OCI-LY7 (cell line): ENCODE measurements around the gene ACR. TPM values are rescaled to one million over a fixed set of nuclear protein-coding genes. Genes with fewer than 3 reads are reported as not detected.

Experiments used
- BruUV-seq: library from RNA; stranded (reverse); fragments of 400-500 nt; replicated peaks from 2 replicates; lab custom pipeline; 2021; lab: Mats Ljungman, UMichigan
- CTCF ChIA-PET: fragments of 300-600 bp; sonication (Branson Sonifier 250); formaldehyde crosslinking; loops from one replicate; lab custom pipeline; 2022; ENCODE audit warnings: antibody characterized with exemption; ENCODE audit not compliant: unreplicated experiment; lab: Charles Lee
- POLR2A ChIA-PET: fragments of 300-600 bp; sonication (Branson Sonifier 250); formaldehyde crosslinking; loops from one replicate; lab custom pipeline; 2022; ENCODE audit warnings: antibody characterized with exemption; lab: Charles Lee
- DNase-seq: peaks from one replicate; pipeline ENCODE4 v3.0.0-alpha.2; 2015; ENCODE audit warnings: low spot score
- H2AFZ ChIP-seq: fragments of 200-600 bp; sonication (generic), shearing (Covaris generic); 2 replicates; pipeline ENCODE4 v1.6.1; 2014; ENCODE audit warnings: mild to moderate bottlenecking, antibody characterized with exemption, low read length, moderate library complexity
- H3K27ac ChIP-seq: fragments of 200-600 bp; sonication (generic); 2 replicates; pipeline ENCODE4 v1.5.1; 2014; ENCODE audit warnings: mixed run types, low read depth, mild to moderate bottlenecking, moderate library complexity, low read length, inconsistent platforms; ENCODE audit not compliant: poor library complexity, severe bottlenecking
- H3K36me3 ChIP-seq: fragments of 200-600 bp; sonication (generic); 2 replicates; pipeline ENCODE4 v1.6.1; 2014; ENCODE audit warnings: mild to moderate bottlenecking, antibody characterized with exemption, low read length, moderate library complexity, mixed read lengths; ENCODE audit not compliant: insufficient read depth
- H3K4me1 ChIP-seq: fragments of 200-600 bp; sonication (generic); 2 replicates; pipeline ENCODE4 v1.5.1; 2014; ENCODE audit warnings: mild to moderate bottlenecking, low read length; ENCODE audit not compliant: insufficient read depth, poor library complexity, severe bottlenecking
- H3K4me2 ChIP-seq: fragments of 200-600 bp; sonication (generic); 2 replicates; pipeline ENCODE4 v1.6.1; 2014; ENCODE audit warnings: mild to moderate bottlenecking, low read length
- H3K4me3 ChIP-seq: fragments of 200-600 bp; sonication (generic); 2 replicates; pipeline ENCODE4 v1.5.1; 2014; ENCODE audit warnings: mild to moderate bottlenecking, low read depth, low read length; ENCODE audit not compliant: poor library complexity, severe bottlenecking
- H3K79me2 ChIP-seq: fragments of 200-600 bp; sonication (generic); 2 replicates; pipeline ENCODE4 v1.6.1; 2016; ENCODE audit warnings: low read depth, mild to moderate bottlenecking, low read length, moderate library complexity, mixed read lengths; ENCODE audit not compliant: insufficient read depth
- H3K9me2 ChIP-seq: fragments of 200-600 bp; sonication (generic); 2 replicates; pipeline ENCODE4 v1.6.1; 2016; ENCODE audit warnings: mild to moderate bottlenecking, low read length, mixed read lengths; ENCODE audit not compliant: insufficient read depth
- H3K9me3 ChIP-seq: fragments of 200-600 bp; sonication (generic); 2 replicates; pipeline ENCODE4 v1.6.1; 2014; ENCODE audit warnings: mild to moderate bottlenecking, mixed run types, low read length, mixed read lengths
- H4K20me1 ChIP-seq: fragments of 200-600 bp; sonication (generic); 2 replicates; pipeline ENCODE4 v1.6.1; 2014; ENCODE audit warnings: mild to moderate bottlenecking, antibody characterized with exemption, low read length, moderate library complexity, mixed read lengths; ENCODE audit not compliant: insufficient read depth
- EZH2phosphoT487 ChIP-seq: fragments of 200-600 bp; sonication (generic); IDR thresholded peaks from 2 replicates; pipeline ENCODE4 v1.6.1; 2018; ENCODE audit warnings: low read depth, borderline replicate concordance, mild to moderate bottlenecking, mixed run types, antibody characterized with exemption, low read length, moderate library complexity, mixed read lengths
- intact Hi-C: fragments of 100-400 bp; cut with micrococcal nuclease; formaldehyde crosslinking; loops from one replicate; pipeline ENCODE4 v1.10.0; 2022; ENCODE audit not compliant: unreplicated experiment
- total RNA-seq, 2 experiments: library from RNA; depleted of rRNA in 1 of 2; stranded (reverse); fragments of >200 nt in 1 of 2; shearing (Covaris generic) in 1 of 2; gene quantifications; 2 replicates each; pipeline ENCODE4 v1.2.3, GENCODE V29; 2014 to 2022
- TF ChIP-seq, protein P1 (sequence below): fragments of 200-600 bp; sonication (generic); conservative IDR thresholded peaks from 2 replicates; pipeline ENCODE4 v1.5.1; 2014; ENCODE audit warnings: mild to moderate bottlenecking, antibody characterized with exemption, low read length, moderate library complexity, mixed read lengths

Gene ACR
- total RNA-seq, 2 experiments from 2014 or later: not detected

DNA sequence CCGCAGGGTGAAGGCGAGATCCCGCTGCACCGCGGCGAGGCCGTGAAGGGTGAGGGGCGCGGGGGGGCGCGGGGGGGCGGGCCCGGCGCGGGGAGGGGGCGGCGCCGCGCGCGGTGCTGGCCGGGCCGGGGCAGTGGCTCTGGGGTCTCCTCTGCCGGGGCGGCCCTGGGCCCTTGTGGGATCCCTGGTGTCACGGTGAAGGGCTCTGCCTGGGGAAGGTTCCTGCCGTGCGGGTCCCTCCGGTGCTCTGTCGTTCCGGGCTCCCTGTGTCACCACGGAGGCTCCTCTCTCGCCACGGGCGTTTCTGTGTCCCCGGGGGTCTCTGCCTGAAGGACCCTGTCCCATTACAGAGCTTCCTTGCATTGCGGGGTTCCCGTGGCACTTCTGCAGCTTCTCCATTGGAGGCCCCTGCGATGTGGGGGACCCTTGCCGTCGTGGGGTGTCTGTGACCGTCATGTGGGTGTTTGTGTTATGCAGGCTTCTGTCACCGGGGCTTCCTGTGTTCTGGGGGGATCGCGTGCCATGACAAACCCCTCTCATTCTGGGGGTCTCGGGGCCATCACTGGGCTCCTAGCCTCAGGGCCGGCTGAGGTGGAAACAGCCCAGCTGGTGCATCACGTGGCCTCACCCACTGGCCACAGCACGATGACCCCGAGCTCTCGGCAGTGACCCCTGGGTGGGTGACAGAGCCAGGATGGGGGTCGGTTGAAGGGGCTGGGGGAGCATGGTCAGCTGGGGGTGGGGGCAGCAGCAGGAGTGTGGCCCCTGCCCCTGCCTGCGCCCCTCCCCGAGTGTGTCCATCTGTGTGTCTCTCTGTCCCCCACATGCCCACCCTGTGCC lies 40.1 kb upstream of the ACR start:
- H4K20me1 ChIP-seq: no peaks in the 10 kb centered on the region
- ChIA-PET CTCF (no interaction called here), POLR2A (no interaction called here)
- H3K9me2 ChIP-seq: no peaks in the 10 kb centered on the region
- intact Hi-C loops: no loop called here
- TF ChIP-seq, protein P1, sequence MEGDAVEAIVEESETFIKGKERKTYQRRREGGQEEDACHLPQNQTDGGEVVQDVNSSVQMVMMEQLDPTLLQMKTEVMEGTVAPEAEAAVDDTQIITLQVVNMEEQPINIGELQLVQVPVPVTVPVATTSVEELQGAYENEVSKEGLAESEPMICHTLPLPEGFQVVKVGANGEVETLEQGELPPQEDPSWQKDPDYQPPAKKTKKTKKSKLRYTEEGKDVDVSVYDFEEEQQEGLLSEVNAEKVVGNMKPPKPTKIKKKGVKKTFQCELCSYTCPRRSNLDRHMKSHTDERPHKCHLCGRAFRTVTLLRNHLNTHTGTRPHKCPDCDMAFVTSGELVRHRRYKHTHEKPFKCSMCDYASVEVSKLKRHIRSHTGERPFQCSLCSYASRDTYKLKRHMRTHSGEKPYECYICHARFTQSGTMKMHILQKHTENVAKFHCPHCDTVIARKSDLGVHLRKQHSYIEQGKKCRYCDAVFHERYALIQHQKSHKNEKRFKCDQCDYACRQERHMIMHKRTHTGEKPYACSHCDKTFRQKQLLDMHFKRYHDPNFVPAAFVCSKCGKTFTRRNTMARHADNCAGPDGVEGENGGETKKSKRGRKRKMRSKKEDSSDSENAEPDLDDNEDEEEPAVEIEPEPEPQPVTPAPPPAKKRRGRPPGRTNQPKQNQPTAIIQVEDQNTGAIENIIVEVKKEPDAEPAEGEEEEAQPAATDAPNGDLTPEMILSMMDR: no peak
- TF ChIP-seq EZH2phosphoT487: no peak
- no peak overlapping the region for H3K27ac ChIP-seq
- no peaks in the 10 kb centered on the region for H3K36me3 ChIP-seq
- no peaks in the 10 kb centered on the region for H3K79me2 ChIP-seq
- no peak overlapping the region for H3K4me2 ChIP-seq
- BruUV-seq: no TSS peak
- no peak overlapping the region for H2AFZ ChIP-seq
- no peak for DNase-seq
- no peak overlapping the region for H3K4me3 ChIP-seq
- H3K9me3 ChIP-seq: no peaks in the 10 kb centered on the region
- no peaks in the 10 kb centered on the region for H3K4me1 ChIP-seq

- no peaks in the 10 kb centered on the region for H3K9me3 ChIP-seq
- no peaks in the 10 kb centered on the region for H3K9me2 ChIP-seq
- H3K36me3 ChIP-seq: no peaks in the 10 kb centered on the region
- H3K79me2 ChIP-seq: no peaks in the 10 kb centered on the region
- TF ChIP-seq, protein P1: no peak
- no peak for TF ChIP-seq EZH2phosphoT487
- H2AFZ ChIP-seq: no peak overlapping the region
- no peaks in the 10 kb centered on the region for H4K20me1 ChIP-seq
- ChIA-PET CTCF (no interaction called here), POLR2A (no interaction called here)
- intact Hi-C loops: no loop called here
- H3K4me1 ChIP-seq: no peaks in the 10 kb centered on the region
- BruUV-seq: no TSS peak
- H3K4me3 ChIP-seq: no peak overlapping the region
- DNase-seq: no peak
- no peak overlapping the region for H3K4me2 ChIP-seq
- H3K27ac ChIP-seq: no peak overlapping the region
These were observed 39.5 kb upstream of the ACR start for GRCh38 chr22:50698546-50698945.

GRCh38 chr22:50699001-50699755 lies 38.8 kb upstream of the ACR start:
- Histone ChIP-seq H3K4me2 (no peak overlapping the region), H3K36me3 (no peaks in the 10 kb centered on the region), H3K9me3 (no peaks in the 10 kb centered on the region), H3K9me2 (no peaks in the 10 kb centered on the region), H3K4me1 (no peaks in the 10 kb centered on the region), H3K79me2 (no peaks in the 10 kb centered on the region), H3K4me3 (no peak overlapping the region), H2AFZ (no peak overlapping the region), H4K20me1 (no peaks in the 10 kb centered on the region), H3K27ac (no peak overlapping the region)
- TF ChIP-seq, protein P1: no peak
- no peak for TF ChIP-seq EZH2phosphoT487
- BruUV-seq: no TSS peak
- DNase-seq: no peak
- CTCF ChIA-PET: no interaction called here
- intact Hi-C loops: no loop called here
- POLR2A ChIA-PET: no interaction called here
